Upper lobe of left lung (tissue), 6 donors: ENCODE measurements around the gene SARDH. TPM values are rescaled to one million over a fixed set of nuclear protein-coding genes. Genes with fewer than 3 reads are reported as not detected.

ENCODE experiments used
- ATAC-seq, 2 donors: fragments of 200-7000 bp; cut with Tn5 transposase; one replicate each; pipeline ENCODE4 v1.9.1; 2022; ENCODE audit warnings: mild to moderate bottlenecking in 2 of 2, moderate library complexity in 2 of 2; ENCODE audit not compliant: low FRiP score in 2 of 2
- DNase-seq, 2 donors: peaks; one replicate each; pipeline ENCODE4 v3.0.0-alpha.2; 2019 to 2020
- H3K27ac ChIP-seq, 4 donors: fragments of 200-600 bp; sonication (generic); one replicate each; pipeline ENCODE4 v1.5.1; 2016 to 2019
- H3K27me3 ChIP-seq, 4 donors: fragments of 200-600 bp; sonication (generic); one replicate each; pipeline ENCODE4 v1.5.1; 2017 to 2019
- H3K36me3 ChIP-seq, 4 donors: fragments of 200-600 bp; sonication (generic); one replicate each; pipeline ENCODE4 v1.5.1; 2016 to 2019
- H3K4me1 ChIP-seq, 4 donors: fragments of 200-600 bp; sonication (generic); one replicate each; pipeline ENCODE4 v1.5.1; 2018 to 2019
- H3K4me3 ChIP-seq, 4 donors: fragments of 200-600 bp; sonication (generic); one replicate each; pipeline ENCODE4 v1.5.1; 2017 to 2019; ENCODE audit warnings: mild to moderate bottlenecking in 2 of 4, moderate library complexity in 1 of 4
- H3K9me3 ChIP-seq, 4 donors: fragments of 200-600 bp; sonication (generic); one replicate each; pipeline ENCODE4 v1.5.1; 2018 to 2019
- CTCF ChIP-seq, 6 experiments: fragments of 450-650 bp in 4 of 6; fragments of 200-600 bp in 2 of 6; sonication (generic) in 2 of 6; IDR thresholded peaks; one replicate each; pipeline ENCODE4 v1.5.1; 2016 to 2019; ENCODE audit warnings: antibody characterized with exemption in 6 of 6
- EP300 ChIP-seq, 4 donors: sonication (generic); formaldehyde crosslinking; IDR thresholded peaks; one replicate each; pipeline ENCODE4 v1.5.1; 2017; ENCODE audit warnings: antibody characterized with exemption in 4 of 4, control low read depth in 2 of 4
- POLR2A ChIP-seq, 4 donors: fragments of 450-650 bp; IDR thresholded peaks; one replicate each; pipeline ENCODE4 v1.5.1; 2016 to 2017; ENCODE audit warnings: antibody characterized with exemption in 4 of 4, mild to moderate bottlenecking in 2 of 4
- POLR2AphosphoS5 ChIP-seq, 2 donors: sonication (generic); formaldehyde crosslinking; IDR thresholded peaks; one replicate each; pipeline ENCODE4 v1.5.1; 2017; ENCODE audit warnings: antibody characterized with exemption in 2 of 2
- WGBS, 2 donors: methylation state at CpG; one replicate each; pipeline ENCODE4 v1.1.5; 2017 to 2018; 5-methylcytosine and 5-hydroxymethylcytosine counted together
- total RNA-seq, 6 donors: library from RNA; depleted of rRNA in 4 of 6; stranded (reverse); fragments of >200 nt in 4 of 6; gene quantifications; one replicate each; pipeline versions ENCODE4 v1.1.0 to v1.2.1, GENCODE V29; 2016 to 2021
- donor health status: DM: no; HTN: no; CAD: no; lungs with moderate emphysema.
- donor health status: DM: no; HTN: yes; CAD: no; lungs with severe emphysema.

SARDH gene
- total RNA-seq, 6 donors from 2014 or later = 0.79 to 37.7 (median 4.2) TPM

- DNase-seq (no peak), ATAC-seq (no peak)
- no peaks in the 10 kb centered on the region for H3K27me3 ChIP-seq
- no peak overlapping the region for H3K4me3 ChIP-seq
- TF ChIP-seq EP300 (IDR thresholded peaks at IDR 0.05) = no peak
- TF ChIP-seq POLR2AphosphoS5 (IDR thresholded peaks at IDR 0.05) = no peak
- no peak for TF ChIP-seq POLR2A (IDR thresholded peaks at IDR 0.05)
- TF ChIP-seq CTCF (IDR thresholded peaks at IDR 0.05) = no peak
- no peak overlapping the region for H3K27ac ChIP-seq
- WGBS, 2 donors = 93 to 95% methylated on average over 6 of the region's 6 CpGs
- H3K36me3 ChIP-seq = no peaks in the 10 kb centered on the region
- H3K4me1 ChIP-seq = peaks cover 11 to 24% (median 18%) of the 10 kb centered on the region in 4 donors
- no peaks in the 10 kb centered on the region for H3K9me3 ChIP-seq
Measured at GRCh38 chr9:133699546-133699945, 38.6 kb downstream of the SARDH start.

- no peaks in the 10 kb centered on the region for H3K9me3 ChIP-seq
- WGBS, 2 donors = 87 to 88% methylated on average over 6 to 12 of the region's 12 CpGs
- H3K4me1 ChIP-seq = peaks cover 3 to 5% (median 4%) of the 10 kb centered on the region in 4 donors
- ATAC-seq (no peak), DNase-seq (no peak)
- no peaks in the 10 kb centered on the region for H3K27me3 ChIP-seq
- no peak overlapping the region for H3K4me3 ChIP-seq
- no peaks in the 10 kb centered on the region for H3K36me3 ChIP-seq
- no peak for TF ChIP-seq CTCF (IDR thresholded peaks at IDR 0.05)
- no peak for TF ChIP-seq POLR2AphosphoS5 (IDR thresholded peaks at IDR 0.05)
- no peak for TF ChIP-seq EP300 (IDR thresholded peaks at IDR 0.05)
- TF ChIP-seq POLR2A (IDR thresholded peaks at IDR 0.05) = no peak
- H3K27ac ChIP-seq = no peak overlapping the region
Measured at GRCh38 chr9:133696071-133696472, 42.1 kb downstream of the SARDH start.

- ATAC-seq (no peak), DNase-seq (no peak)
- WGBS, 2 donors = 65 to 97% methylated on average over 3 of the region's 3 CpGs
- H3K27me3 ChIP-seq = no peaks in the 10 kb centered on the region
- H3K4me3 ChIP-seq = no peak overlapping the region
- no peaks in the 10 kb centered on the region for H3K9me3 ChIP-seq
- no peak for TF ChIP-seq POLR2A (IDR thresholded peaks at IDR 0.05)
- H3K27ac ChIP-seq = no peak overlapping the region
- no peaks in the 10 kb centered on the region for H3K36me3 ChIP-seq
- peaks cover 0 to 3% (median 0%) of the 10 kb centered on the region in 4 donors for H3K4me1 ChIP-seq
Measured at GRCh38 chr9:133694686-133695085, 43.5 kb downstream of the SARDH start.

GRCh38 chr9:133693703-133694529 is 44.2 kb downstream of the SARDH start:
- Histone ChIP-seq H3K4me3 (no peak overlapping the region), H3K36me3 (no peaks in the 10 kb centered on the region), H3K4me1 (peaks cover 0 to 3% (median 0%) of the 10 kb centered on the region in 4 donors), H3K9me3 (no peaks in the 10 kb centered on the region), H3K27me3 (no peaks in the 10 kb centered on the region), H3K27ac (no peak overlapping the region)
- TF ChIP-seq EP300 (IDR thresholded peaks at IDR 0.05) (no peak), POLR2A (IDR thresholded peaks at IDR 0.05) (no peak), POLR2AphosphoS5 (IDR thresholded peaks at IDR 0.05) (no peak), CTCF (IDR thresholded peaks at IDR 0.05) (no peak)
- ATAC-seq (no peak), DNase-seq (peak in 1 of 2 donors; percentile 65)
- 67 to 92% methylated on average over 4 to 24 of the region's 32 CpGs for WGBS, 2 donors

GRCh38 chr9:133693116-133693515 is 45.0 kb downstream of the SARDH start:
- no peak for ATAC-seq
- H3K4me1 ChIP-seq = peaks cover 0 to 3% (median 0%) of the 10 kb centered on the region in 4 donors
- H3K4me3 ChIP-seq = no peak overlapping the region
- TF ChIP-seq POLR2AphosphoS5 (IDR thresholded peaks at IDR 0.05) (no peak), EP300 (IDR thresholded peaks at IDR 0.05) (no peak), POLR2A (IDR thresholded peaks at IDR 0.05) (no peak), CTCF (IDR thresholded peaks at IDR 0.05) (no peak)
- 95 to 96% methylated on average over 4 to 8 of the region's 10 CpGs for WGBS, 2 donors
- no peaks in the 10 kb centered on the region for H3K9me3 ChIP-seq
- H3K27ac ChIP-seq = no peak overlapping the region
- no peaks in the 10 kb centered on the region for H3K27me3 ChIP-seq
- no peak for DNase-seq
- no peaks in the 10 kb centered on the region for H3K36me3 ChIP-seq
